SIG-M5 (cell line): ENCODE data around the gene LTA4H.

Experiments used
- DNase-seq: peaks from one replicate; lab custom pipeline; 2025; lab: John Stamatoyannopoulos, UW

LTA4H gene

GRCh38 chr12:95959107-95959506, 76.3 kb downstream of the LTA4H start:
- no peak for DNase-seq

DNA sequence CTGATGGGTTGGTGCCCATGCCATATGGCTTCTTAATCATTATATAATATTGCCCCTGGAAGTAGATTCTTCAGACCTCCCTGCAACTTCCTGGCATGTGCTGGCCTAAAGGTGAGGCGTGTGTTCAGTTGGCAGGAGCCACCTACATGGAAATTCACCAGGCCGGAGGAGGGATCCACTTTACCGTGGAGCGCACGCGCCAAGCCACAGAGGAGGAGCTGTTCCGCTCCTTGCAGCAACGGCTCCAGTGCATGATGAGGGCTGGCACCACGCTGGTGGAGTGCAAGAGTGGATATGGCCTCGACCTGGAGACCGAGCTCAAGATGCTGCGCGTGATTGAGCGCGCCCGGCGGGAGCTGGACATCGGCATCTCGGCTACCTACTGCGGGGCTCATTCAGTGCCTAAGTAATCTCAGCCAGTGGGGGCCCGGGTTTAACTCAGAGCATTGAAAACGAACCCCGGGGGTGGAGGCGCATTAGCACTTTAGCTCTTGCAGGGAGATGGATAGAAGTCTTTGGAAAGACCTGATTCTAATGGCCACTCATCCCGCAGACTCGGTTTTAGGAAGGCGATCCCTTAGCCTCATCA, 78.7 kb downstream of the LTA4H start:
- no peak for DNase-seq

DNA sequence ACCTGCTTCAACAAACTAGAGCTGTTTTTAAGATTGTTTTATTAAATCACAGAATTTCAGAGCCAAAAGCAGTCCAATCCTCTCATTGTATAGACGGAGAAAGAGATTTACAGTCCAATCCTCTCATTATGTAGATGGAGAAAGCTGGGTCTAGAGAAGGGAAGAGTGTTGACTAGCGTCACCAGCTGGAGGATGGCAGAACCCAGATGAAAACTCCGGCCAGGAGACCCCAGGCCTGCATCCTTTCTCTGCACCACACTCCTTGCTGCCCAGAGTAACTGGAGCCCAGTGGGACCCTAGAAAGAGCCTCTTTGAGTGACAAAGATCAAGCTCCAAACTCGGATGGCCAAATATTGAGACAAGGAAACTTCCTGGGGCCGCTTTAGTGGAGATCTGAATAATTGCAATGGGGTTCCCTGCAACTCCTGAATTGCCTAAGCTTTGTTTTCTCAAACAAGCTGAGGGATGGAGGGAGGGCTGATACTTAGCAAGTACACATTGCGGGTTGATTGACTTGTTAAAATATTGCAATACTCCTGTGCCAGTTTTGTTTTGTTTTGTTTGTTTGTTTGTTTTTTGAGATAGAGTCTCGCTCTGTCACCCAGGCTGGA, 79.7 kb downstream of the LTA4H start:
- no peak for DNase-seq

DNA sequence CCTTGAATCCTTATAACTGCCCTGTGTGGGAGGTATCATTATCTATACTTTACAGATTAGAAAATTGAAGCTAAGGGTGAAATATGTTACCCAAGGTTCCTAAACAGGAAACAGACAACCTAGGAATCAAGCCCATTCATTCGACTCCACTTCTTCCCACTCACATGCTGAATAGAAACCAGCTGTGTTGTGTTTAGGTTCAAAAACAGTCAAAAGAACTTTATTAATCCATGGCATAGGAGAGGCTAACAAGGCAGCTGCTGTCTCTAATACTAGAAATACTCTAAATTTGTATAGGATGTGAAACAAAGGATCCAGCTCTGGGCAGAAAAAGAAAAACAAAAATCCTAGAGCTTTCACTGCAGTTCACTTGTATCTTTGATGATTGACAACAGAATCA, 82.4 kb downstream of the LTA4H start:
- no peak for DNase-seq

- no peak for DNase-seq
These were observed 83.9 kb downstream of the LTA4H start for GRCh38 chr12:95951515-95951914.
